ENCODE data around the gene UVRAG.

The UVRAG gene

GRCh38 chr11:75809111-75809510 is 5.9 kb upstream of the UVRAG start:
- no peak for TF ChIP-seq CTCF (IDR thresholded peaks at IDR 0.05; ENCODE audit: control insufficient read depth, extremely low read depth, insufficient read depth)
- no peak overlapping the region for H3K4me3 ChIP-seq (ENCODE audit: low read depth, low read length)
- no peak for DNase-seq (ENCODE audit: low read depth)

GRCh38 chr11:75809991-75810390 is 5.0 kb upstream of the UVRAG start:
- TF ChIP-seq CTCF (IDR thresholded peaks at IDR 0.05; ENCODE audit: control insufficient read depth, extremely low read depth, insufficient read depth), result no peak
- no peak for DNase-seq (ENCODE audit: low read depth)
- H3K4me3 ChIP-seq (ENCODE audit: low read depth, low read length), result no peak overlapping the region

- DNase-seq (ENCODE audit: low read depth), result no peak
- TF ChIP-seq CTCF (IDR thresholded peaks at IDR 0.05; ENCODE audit: control insufficient read depth, extremely low read depth, insufficient read depth), result no peak
- no peak overlapping the region for H3K4me3 ChIP-seq (ENCODE audit: low read depth, low read length)
Observed at GRCh38 chr11:75810637-75811390, 4.2 kb upstream of the UVRAG start.

- no peak for DNase-seq (ENCODE audit: low read depth)
- no peak overlapping the region for H3K4me3 ChIP-seq (ENCODE audit: low read depth, low read length)
- no peak for TF ChIP-seq CTCF (IDR thresholded peaks at IDR 0.05; ENCODE audit: control insufficient read depth, extremely low read depth, insufficient read depth)
Observed at GRCh38 chr11:75811485-75811884, 3.5 kb upstream of the UVRAG start.

- no peak for TF ChIP-seq CTCF (IDR thresholded peaks at IDR 0.05; ENCODE audit: control insufficient read depth, extremely low read depth, insufficient read depth)
- no peak overlapping the region for H3K4me3 ChIP-seq (ENCODE audit: low read depth, low read length)
- DNase-seq (ENCODE audit: low read depth), result no peak
Observed at GRCh38 chr11:75812542-75813040, 2.4 kb upstream of the UVRAG start.

GRCh38 chr11:75813124-75813523 is 1.9 kb upstream of the UVRAG start:
- no peak for TF ChIP-seq CTCF (IDR thresholded peaks at IDR 0.05; ENCODE audit: control insufficient read depth, extremely low read depth, insufficient read depth)
- no peak for DNase-seq (ENCODE audit: low read depth)
- no peak overlapping the region for H3K4me3 ChIP-seq (ENCODE audit: low read depth, low read length)

GRCh38 chr11:75813622-75814039 is 1.4 kb upstream of the UVRAG start:
- no peak for DNase-seq (ENCODE audit: low read depth)
- TF ChIP-seq CTCF (IDR thresholded peaks at IDR 0.05; ENCODE audit: control insufficient read depth, extremely low read depth, insufficient read depth), result no peak
- no peak overlapping the region; the same call in 1 of the 2 replicates for H3K4me3 ChIP-seq (ENCODE audit: low read depth, low read length)

Measured in LNCaP clone FGC (cell line).